ENCODE results near the gene TECPR2.
"Not testable (repeated sequence)": the region's sequence is repeated elsewhere in the genome, so short reads cannot be mapped to it uniquely, and the experiment has no call there.

The TECPR2 gene

GRCh38 chr14:102528431-102529170 lies 165.9 kb downstream of the TECPR2 start:
- DNase-seq (ENCODE audit: low spot score): no peak

GRCh38 chr14:102530828-102531478 lies 168.2 kb downstream of the TECPR2 start:
- no peak for DNase-seq (ENCODE audit: low spot score)

GRCh38 chr14:102532204-102532658 lies 169.5 kb downstream of the TECPR2 start:
- no peak for DNase-seq (ENCODE audit: low spot score)

- no peak for DNase-seq (ENCODE audit: low spot score)
Measured at GRCh38 chr14:102537981-102538601, 175.3 kb downstream of the TECPR2 start.

GRCh38 chr14:102538602-102539543 lies 176.1 kb downstream of the TECPR2 start:
- DNase-seq (ENCODE audit: low spot score): no peak

GRCh38 chr14:102539544-102540314 lies 177.0 kb downstream of the TECPR2 start:
- peak; percentile 38 for DNase-seq (ENCODE audit: low spot score)

- DNase-seq (ENCODE audit: low spot score): no peak
Measured at GRCh38 chr14:102540315-102541028, 177.7 kb downstream of the TECPR2 start.

- DNase-seq (ENCODE audit: low spot score): not testable (repeated sequence)
Measured at GRCh38 chr14:102541029-102541491, 178.3 kb downstream of the TECPR2 start.

- no peak for DNase-seq (ENCODE audit: low spot score)
Measured at GRCh38 chr14:102541771-102542170, 179.0 kb downstream of the TECPR2 start.

GRCh38 chr14:102544046-102544746 lies 181.5 kb downstream of the TECPR2 start:
- no peak for DNase-seq (ENCODE audit: low spot score)

GRCh38 chr14:102544747-102545460 lies 182.2 kb downstream of the TECPR2 start:
- no peak for DNase-seq (ENCODE audit: low spot score)

GRCh38 chr14:102545461-102546265 lies 182.9 kb downstream of the TECPR2 start:
- DNase-seq (ENCODE audit: low spot score): no peak

GRCh38 chr14:102548616-102549240 lies 186.0 kb downstream of the TECPR2 start:
- no peak for DNase-seq (ENCODE audit: low spot score)

GRCh38 chr14:102550927-102551401 lies 188.2 kb downstream of the TECPR2 start:
- DNase-seq (ENCODE audit: low spot score): not testable (repeated sequence)
